DOHH2 (cell line): ENCODE results near the gene GPR153.

Source experiments
- EZH2phosphoT487 ChIP-seq: fragments of 200-600 bp; sonication (generic); IDR thresholded peaks from 2 replicates; pipeline ENCODE4 v1.6.1; 2017; ENCODE audit warnings: borderline replicate concordance, mild to moderate bottlenecking, antibody characterized with exemption, low read length, moderate library complexity, mixed read lengths
- TF ChIP-seq, protein P1 (sequence below): fragments of 200-600 bp; sonication (generic); IDR thresholded peaks from one replicate; pipeline ENCODE4 v1.5.1; 2014; ENCODE audit warnings: antibody characterized with exemption, mild to moderate bottlenecking, low read depth, low read length; ENCODE audit not compliant: poor library complexity, severe bottlenecking

GRCh38 chr1:6244401-6245049 lies 16.4 kb downstream of the GPR153 start:
- TF ChIP-seq, protein P1, sequence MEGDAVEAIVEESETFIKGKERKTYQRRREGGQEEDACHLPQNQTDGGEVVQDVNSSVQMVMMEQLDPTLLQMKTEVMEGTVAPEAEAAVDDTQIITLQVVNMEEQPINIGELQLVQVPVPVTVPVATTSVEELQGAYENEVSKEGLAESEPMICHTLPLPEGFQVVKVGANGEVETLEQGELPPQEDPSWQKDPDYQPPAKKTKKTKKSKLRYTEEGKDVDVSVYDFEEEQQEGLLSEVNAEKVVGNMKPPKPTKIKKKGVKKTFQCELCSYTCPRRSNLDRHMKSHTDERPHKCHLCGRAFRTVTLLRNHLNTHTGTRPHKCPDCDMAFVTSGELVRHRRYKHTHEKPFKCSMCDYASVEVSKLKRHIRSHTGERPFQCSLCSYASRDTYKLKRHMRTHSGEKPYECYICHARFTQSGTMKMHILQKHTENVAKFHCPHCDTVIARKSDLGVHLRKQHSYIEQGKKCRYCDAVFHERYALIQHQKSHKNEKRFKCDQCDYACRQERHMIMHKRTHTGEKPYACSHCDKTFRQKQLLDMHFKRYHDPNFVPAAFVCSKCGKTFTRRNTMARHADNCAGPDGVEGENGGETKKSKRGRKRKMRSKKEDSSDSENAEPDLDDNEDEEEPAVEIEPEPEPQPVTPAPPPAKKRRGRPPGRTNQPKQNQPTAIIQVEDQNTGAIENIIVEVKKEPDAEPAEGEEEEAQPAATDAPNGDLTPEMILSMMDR: no peak
- TF ChIP-seq EZH2phosphoT487: no peak
